DMS 273 (cell line): ENCODE data around the gene BCAS3.
A peak's percentile ranks its signal among the peaks of the same experiment; 100 is the strongest.

Source experiments
- DNase-seq: peaks from one replicate; lab custom pipeline; 2025; ENCODE audit not compliant: unreplicated experiment; lab: John Stamatoyannopoulos, UW

BCAS3 gene

DNA sequence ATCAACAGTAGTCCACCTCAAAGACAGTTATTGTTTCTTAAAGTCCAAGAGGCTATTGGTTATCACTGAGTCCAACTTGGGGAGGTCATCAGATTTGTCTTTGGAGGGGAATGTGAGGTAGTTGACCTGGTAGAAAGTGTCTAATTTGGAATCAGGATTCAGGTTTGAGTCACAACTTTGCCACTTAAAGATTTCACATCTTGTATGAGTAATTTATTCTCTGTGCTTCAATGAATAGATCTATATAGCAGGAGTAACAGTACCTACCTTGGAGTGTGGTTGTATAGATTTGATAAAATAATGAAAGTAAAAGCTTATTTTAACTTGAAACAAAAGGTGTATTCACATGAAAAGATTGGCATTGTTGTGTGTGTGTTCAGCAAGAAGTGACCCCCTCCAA lies 602.7 kb downstream of the BCAS3 start:
- no peak for DNase-seq

DNA sequence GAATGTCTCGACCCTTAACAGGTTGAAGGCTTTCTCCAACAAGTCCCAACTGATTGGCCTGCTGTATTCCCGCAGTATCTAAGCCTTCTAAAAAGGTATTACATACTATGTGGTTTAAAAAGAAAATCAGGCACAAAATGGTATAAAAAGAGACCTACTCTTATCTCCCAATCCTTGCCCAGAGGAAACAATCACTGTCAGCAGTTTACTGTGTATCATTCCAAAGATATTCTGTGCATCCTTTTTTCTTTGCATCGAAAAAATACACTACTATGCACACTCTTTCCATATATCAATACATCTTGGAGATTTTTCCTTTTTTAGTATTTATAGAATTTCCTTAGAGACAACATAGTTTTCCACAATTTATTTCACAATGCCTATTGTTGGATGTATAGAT lies 603.2 kb downstream of the BCAS3 start:
- DNase-seq, result no peak

DNA sequence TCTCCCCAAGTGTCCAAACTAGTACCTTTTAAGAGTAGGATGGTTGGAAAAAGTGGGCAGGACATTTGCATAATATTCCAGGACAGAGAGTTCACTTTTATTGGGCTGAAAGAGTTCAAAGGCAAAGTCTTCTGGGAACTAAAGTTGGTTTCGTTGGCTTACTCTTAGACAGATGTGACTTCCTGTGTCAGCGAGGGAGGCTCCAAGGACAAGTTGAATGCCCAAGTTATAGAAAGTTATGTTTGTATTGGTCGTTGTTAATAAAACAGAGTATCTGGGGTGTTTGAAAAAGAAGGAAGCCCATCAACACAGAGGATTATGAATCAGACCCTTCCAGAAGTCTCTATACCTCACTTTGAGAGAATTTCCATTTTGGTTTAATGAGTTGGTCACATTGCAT lies 604.7 kb downstream of the BCAS3 start:
- DNase-seq, result no peak

DNA sequence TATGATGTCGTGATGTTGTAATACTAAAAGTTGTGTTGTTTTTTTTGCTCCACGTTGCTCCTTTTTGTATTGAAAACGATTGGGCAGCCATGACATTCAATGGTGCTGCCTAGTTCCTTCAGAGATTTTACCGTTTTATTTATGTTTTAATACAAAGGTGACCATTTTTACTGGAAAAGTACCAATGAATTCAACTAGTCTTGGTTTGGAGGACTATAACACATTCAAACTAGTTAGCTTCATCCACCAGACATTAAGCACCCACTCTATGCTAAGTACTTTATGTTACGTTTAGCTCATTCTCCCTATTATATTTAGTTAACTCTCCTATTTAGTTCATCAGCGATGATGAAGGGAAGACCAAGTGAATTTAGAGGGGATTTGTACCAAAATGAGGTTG lies 605.4 kb downstream of the BCAS3 start:
- DNase-seq, result no peak

DNA sequence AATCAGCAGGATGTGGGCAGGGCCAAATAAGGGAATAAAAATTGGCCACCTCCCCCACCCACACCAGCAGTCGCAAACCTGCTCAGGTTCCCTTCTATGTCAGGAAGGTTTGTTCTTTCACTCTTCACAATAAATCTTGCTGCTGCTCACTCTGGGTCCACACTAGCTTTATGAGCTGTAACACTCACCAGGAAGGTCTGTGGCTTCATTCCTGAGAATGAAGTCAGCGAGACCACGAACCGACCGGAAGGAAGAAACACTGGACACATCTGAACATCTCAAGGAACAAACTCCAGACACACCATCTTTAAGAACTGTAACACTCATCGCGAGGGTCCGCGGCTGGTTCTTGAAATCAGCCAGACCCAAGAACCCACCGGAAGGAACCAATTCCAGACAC lies 606.5 kb downstream of the BCAS3 start:
- no peak for DNase-seq

DNA sequence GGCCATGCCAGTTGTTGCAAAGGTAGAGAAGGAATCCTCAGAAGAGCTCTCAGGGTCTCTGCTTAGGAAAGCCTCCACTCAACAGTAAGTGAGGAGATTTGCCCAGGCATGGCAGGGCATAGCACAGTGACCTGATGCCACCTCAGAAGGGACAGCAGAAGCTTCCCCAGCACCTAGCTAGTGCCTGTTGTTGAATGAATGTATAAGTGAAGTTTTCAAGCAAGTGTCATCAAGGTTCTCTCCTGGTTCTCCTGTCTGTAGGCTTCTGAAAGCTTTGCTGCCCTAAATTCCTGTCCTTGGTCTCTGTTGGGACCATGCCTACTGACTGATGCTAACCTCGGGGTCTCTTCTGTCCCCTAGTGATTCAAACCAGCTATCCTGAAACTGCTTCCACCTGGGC lies 607.1 kb downstream of the BCAS3 start:
- no peak for DNase-seq

DNA sequence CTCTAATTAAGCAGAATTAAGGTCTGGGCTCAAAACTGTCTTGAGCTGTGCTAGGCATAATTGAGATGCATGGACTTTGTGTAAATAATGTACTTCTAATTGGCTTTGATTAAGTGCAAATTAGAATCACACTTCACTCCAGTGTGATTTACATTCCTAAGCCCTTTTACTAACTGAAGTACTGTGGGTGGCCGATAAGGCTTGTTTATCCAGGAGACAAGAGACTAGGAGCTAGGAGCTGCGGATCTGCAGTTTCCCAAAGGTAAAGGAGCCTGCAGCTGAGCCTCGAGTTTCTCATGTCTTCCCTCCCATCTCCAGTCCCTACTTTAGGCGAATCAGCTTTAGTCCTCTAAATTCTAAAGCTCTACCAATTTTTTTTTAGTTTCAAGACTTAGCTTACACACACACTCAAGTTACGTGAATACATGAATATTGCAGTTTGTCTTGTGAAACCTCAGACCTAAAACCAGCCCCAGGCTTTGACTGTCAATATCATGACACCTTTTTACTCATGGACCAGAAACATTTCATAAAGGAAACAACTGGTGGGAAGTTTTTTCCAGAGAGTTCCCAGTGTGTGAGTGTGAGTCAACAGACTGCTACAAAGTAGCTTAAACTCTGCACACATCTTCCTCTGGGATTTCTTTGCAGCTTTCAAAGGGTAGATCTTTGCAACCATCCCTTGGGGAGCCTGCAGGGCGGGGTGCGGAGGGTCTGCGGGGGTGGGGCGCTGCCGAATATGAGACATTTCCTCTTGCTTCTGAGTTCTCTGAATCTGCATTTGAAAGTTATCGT lies 608.1 kb downstream of the BCAS3 start:
- DNase-seq, result no peak

DNA sequence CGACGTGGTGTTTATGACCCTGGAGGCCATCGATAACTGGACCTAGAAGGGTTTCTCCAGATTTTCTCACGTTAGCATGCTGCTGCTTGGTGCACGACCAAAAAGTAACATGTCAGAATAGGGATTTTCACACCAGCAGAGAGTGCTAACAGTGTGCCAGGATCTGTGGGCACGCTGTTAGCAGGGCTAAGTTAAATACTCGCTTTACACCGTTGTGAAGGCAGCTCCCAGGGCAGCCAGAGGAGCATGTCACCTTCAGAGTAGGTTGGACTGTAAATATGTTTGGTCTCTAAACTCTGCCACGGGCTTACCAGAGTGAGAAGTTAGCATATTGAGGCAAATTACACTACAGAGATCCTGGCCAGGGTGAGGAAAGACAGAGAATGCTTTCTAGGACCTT lies 608.8 kb downstream of the BCAS3 start:
- no peak for DNase-seq

DNA sequence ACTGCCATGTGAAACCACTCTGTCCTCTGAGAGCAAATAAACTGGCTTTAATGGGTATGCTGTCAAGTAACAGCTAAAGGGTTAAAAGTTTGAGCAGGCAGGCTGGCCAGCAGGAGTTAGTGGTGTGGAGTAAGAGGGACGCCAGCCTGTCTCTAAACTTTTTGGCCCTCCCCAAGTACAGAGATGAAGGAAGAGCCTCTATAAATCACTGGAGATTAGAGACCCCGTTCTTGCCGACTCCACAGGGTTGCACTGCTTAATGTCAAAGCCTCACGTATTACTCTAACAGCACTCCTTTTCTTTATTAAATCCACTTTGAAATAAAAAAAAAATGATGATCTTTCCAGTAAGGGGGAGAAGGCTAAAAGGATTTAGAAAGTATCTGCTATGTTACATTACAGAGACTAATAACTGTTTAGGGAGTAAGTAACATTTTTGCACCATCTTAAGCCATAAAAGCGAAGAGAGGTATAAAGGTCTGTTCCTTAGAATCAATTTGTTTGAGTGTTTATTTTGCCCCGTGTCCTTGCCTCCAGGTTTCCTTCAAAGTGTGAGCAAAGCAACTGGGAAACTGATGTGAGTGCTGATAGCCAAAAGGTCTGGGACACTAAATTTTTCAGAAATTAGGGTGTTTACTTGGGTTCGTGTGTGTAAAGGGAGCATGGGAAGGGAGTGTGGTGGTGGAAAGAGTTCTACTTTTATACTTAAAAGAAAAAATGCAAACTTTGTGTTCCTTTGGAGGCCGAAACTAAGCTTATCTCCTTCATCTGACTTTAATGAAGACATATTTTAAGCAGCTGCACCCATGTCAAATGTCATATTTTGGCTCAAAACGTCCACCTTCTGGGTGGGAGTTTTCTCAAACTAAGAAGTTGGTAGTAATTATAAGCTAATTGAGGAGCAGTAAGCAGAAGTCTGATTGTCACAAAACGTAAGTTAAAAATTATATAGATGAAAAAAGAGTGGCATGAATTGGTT lies 612.0 kb downstream of the BCAS3 start:
- DNase-seq, result no peak

DNA sequence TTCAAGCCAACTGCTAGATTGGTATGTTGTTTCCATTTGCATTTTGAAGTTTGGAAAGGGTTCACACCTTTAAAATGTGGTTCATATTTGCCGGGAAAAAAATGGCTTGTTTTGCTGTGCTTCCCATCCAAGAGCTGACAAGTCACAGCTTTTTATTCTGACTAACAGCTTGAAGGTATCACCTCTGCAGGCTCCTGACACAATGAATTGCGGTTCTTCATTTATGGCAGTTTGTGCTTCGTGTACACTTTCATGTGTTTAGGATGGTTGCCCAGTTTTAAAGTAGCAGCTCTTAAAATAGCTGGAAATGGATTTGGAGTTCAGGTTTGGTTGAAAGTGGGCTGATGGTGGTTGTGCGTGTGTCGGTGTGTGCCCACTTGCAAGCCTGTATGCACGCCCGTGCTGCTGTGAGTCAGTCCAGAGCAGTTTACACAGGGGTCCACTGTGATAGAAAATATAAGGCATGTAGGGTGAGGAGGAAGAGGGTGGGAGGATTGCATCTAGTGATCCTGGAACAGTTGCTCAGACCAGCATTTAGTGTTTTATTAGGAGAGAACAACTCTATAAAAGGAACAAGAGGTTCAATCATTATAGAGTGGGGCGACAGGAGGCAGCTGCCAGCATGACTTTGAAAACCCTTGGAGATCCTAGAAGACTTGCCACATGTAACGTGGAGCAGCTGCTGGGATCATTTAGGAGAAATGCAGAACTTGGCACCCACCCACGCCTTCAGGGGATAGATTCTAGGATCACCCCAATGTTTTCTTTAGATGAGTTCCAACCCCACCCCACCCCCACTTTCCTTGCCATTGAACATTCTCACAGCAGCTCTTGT lies 614.0 kb downstream of the BCAS3 start:
- peak; percentile 24 for DNase-seq

DNA sequence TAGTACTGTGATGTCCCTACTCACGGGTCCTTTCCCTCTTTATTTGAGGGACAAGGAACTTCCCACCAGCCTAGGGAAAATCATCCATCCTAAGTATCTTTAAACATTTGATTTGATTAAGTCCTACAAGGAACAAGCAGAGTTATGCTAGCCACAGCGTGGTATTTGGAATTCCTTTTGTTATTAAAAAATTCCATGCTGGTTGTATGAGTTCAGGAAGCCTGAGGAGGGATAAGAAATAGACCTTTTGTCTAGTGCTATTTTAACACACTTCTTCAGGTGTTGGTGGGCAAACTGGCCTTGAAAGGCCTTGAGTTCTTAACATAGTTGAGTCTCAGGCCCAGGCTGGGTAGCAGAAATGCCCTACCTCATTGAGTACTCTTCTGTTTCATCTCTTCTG lies 616.6 kb downstream of the BCAS3 start:
- DNase-seq, result no peak

DNA sequence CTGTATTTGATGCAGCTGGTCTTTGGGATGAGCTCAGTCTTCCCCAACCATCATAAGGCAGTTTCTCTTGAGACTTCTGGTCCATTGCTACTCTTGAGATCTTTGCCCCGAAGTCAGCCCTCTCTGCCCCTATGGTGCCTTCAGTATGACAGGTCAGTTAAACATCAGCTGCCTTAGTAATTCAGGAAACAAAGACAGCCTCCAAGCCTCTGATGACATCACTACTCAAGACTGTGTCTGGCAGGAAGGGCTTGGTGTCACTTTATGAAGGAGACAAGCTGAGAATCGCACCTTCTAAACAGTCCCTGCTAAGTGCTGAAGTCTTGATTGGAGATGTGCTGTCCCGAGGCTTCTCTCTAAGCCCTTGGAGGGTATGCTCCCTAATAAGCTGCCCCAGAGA lies 617.1 kb downstream of the BCAS3 start:
- no peak for DNase-seq

DNA sequence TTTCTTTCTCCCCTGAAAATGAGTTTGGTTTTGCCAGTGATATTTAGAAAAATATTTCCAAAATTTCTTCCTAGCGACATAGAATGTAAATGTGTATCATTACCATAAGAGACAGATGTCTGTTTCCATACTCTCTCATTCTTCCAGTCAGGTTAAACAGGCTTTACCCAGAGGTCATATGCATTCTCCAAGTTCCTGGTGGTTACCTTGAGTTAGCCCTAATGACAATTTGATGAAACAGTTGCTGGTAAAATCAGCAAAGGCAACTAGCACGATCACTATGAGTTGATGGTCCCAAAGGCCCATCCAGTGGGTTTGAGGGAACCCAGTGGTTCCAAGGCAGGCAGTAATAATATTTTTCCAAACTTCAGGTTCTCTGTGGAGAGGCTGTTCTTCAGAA lies 618.4 kb downstream of the BCAS3 start:
- no peak for DNase-seq

DNA sequence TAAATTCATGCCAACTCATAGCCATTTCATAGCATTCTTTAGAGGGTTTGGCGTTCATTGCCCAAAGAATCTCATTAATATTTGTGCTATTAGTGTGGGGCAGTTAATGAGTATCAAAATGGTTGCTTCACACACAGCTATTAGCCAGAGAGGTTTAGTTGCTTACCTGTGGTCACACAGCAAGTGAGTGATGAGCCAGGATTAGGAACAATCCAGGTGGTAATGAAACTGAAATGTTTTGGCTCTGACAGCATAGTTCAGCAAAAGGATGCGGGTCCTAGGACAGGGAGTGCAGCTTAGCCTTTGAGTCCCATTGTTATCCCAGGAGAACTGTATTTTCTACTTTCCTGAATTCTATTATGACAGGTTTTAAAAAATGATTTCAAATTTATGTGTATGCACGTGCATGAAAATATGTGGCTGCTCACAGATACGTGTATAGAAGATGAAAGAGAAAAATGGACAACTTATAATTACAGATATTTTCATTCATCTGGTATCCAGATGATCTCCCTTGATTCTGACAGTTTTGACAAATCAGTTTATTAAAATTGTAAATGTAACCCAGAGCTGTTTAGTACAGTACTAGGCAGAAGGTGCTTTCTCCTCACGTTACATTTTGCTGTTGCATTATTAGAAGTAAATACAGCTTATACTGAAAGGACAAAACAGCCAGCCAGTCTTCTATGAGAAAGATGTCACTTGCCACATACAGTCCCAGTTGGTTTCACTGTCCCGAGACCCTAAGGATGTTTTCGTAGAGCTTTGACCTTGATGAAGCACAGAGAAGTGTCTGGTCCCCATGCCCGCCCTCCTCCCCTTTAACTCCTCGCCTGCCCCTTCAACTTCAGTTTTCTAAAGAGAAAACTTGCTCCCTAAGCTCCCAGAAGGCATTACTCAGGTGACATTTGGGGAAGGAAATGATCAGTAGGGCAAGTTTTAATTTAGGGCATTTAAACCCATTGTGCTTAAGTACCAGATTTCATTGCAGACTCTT lies 622.2 kb downstream of the BCAS3 start:
- DNase-seq, result no peak

DNA sequence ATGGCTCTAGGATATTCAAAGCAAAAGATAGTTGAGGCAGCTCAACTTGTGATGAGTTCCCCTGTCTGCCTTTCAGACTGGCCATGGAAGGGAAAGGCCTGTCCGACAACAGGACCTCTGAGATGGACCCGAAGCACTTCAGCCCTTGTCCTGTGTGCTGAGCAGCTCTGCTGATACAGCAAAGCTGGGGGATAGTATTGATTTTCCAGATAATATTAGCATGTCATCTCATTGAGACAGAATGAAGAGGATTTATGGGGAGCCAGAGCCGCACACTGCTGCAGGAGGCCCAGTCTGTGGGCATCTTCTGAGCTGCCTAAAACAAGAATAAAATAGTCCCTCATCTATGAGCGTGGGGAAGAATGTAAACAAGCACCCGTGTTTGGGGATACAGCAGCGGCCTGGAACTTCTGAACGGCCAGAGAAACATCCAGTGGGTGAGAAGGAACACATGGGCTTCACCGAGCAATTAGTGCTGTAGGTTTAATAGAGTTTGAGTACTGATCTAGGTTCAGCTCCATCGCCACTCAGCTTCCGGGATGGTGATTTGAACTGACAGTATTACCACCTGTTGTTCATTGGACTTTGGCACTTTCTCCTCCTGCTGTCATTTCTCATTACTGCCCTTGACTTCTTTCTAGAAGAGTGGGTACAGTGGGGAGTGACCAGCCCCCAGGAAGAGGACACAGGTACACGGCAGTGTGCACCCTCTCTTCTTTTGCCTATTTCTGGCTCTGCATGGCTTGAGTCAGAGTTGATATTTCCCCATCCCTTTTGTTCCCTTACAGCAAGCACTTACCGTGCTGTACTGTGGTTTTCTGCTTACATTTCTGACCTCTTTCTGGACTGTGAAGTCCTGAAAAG lies 625.5 kb downstream of the BCAS3 start:
- DNase-seq, result no peak

DNA sequence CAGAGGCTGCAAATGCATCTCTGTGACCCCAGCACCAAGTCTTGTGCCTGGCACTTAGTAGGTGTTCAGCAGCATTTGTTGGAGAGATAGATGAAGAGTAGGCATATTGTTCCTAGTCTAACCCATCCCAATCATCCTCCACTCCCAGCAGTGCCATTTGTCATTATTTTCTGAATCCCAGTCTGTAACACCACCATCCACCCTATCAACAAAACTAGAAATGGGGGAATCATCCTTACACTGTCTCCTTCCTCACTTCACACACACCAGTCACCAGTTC lies 626.1 kb downstream of the BCAS3 start:
- DNase-seq, result no peak

DNA sequence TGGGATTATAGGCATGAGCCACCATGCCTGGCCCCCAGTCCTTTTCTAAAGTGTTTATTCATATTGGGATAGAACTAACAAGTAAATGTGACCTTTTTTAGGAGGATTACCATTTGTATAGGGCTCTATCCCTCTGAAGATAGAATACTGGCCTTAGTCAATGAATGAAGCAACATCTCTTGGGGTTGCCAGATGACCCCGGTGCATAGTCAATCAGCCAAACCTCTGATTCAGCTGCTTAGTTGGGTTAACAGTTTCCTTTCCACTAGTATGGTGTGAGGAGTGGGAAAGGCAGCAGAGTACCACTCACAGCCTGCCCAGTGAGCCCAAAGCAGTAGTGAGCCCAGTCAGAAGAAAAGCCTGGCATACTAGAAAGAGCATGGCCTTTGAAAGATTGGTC lies 627.4 kb downstream of the BCAS3 start:
- DNase-seq, result no peak

DNA sequence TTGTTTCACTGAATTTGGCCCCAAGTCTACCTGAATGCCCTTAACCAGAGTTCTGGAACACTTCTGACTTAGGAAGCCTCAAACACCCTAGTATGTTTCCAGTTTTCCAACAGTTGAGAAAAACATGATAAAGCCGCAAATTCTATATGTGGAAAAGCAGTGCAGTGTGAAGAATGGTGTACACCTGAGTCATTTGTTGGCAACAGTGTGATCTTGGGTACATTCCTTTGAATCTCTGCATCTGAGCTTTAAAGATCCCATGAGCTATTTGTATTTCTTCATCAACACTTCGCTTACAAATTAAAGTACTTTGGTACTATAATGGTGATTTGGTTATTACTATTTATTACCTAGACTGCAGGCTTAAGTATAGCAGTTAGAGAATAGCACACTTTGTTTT lies 628.4 kb downstream of the BCAS3 start:
- no peak for DNase-seq
